Adrenal gland (tissue), 12 donors: Measurements from ENCODE around the gene DENND5B. TPM values are rescaled to one million over a fixed set of nuclear protein-coding genes. Genes with fewer than 3 reads are reported as not detected.
"Not testable (repeated sequence)": the region's sequence is repeated elsewhere in the genome, so short reads cannot be mapped to it uniquely, and the experiment has no call there.

ENCODE experiments used
- DNase-seq, 7 donors: peaks; one replicate each; pipeline ENCODE4 v3.0.0-alpha.2; 2019 to 2020
- H3K27ac ChIP-seq, 5 donors: fragments of 200-600 bp; sonication (generic) in 4 of 5; 1 replicate in 3 of 5; 2 replicates in 2 of 5; pipeline versions ENCODE4 v1.5.1 to v1.8.0; 2016 to 2020; ENCODE audit warnings: mild to moderate bottlenecking in 1 of 5
- H3K27me3 ChIP-seq: fragments of 200-600 bp; 2 replicates; pipeline ENCODE4 v1.8.0; 2021
- H3K36me3 ChIP-seq, 2 donors: fragments of 200-600 bp; replicated peaks in 1 of 2; 1 replicate in 1 of 2; 2 replicates in 1 of 2; pipeline versions ENCODE4 v1.5.1 to v1.8.0; 2018 to 2022
- H3K4me1 ChIP-seq, 2 donors: fragments of 200-600 bp; replicated peaks in 1 of 2; 1 replicate in 1 of 2; 2 replicates in 1 of 2; pipeline versions ENCODE4 v1.5.1 to v1.8.0; 2018 to 2021
- H3K4me3 ChIP-seq, 4 donors: fragments of 200-600 bp; sonication (generic) in 3 of 4; one replicate each; pipeline ENCODE4 v1.5.1; 2016 to 2018
- H3K9me3 ChIP-seq, 3 donors: fragments of 200-600 bp; sonication (generic) in 1 of 3; replicated peaks in 1 of 3; 1 replicate in 2 of 3; 2 replicates in 1 of 3; pipeline versions ENCODE4 v1.5.1 to v1.8.0; 2016 to 2021
- CTCF ChIP-seq, 6 experiments: fragments of 450-650 bp in 4 of 6; fragments of 200-600 bp in 2 of 6; sonication (generic) in 1 of 6; IDR thresholded peaks; 1 replicate in 5 of 6; 2 replicates in 1 of 6; pipeline versions ENCODE4 v1.5.1 to v1.8.0; 2016 to 2021; ENCODE audit warnings: antibody characterized with exemption in 6 of 6, mild to moderate bottlenecking in 2 of 6, moderate library complexity in 1 of 6
- POLR2A ChIP-seq, 2 donors: fragments of 450-650 bp; IDR thresholded peaks; one replicate each; pipeline ENCODE4 v1.6.1; 2017; ENCODE audit warnings: antibody characterized with exemption in 2 of 2, mild to moderate bottlenecking in 2 of 2, moderate library complexity in 1 of 2
- WGBS, 4 donors: extraction: QIAGEN DNeasy Blood & Tissue Kit in 2 of 4; methylation state at CpG; one replicate each; pipeline versions ENCODE4 v1.1.5 to v1.1.7; 2013 to 2017; 5-methylcytosine and 5-hydroxymethylcytosine counted together
- intact Hi-C, 2 donors: fragments of 100-400 bp; cut with DNase I; formaldehyde crosslinking; loops; one replicate each; pipeline versions ENCODE4 v1.14.1 to v1.15.0; 2022 to 2023
- polyA plus RNA-seq, 3 donors: library from polyadenylated mRNA; stranded (reverse); fragments of 200-250 nt in 2 of 3; fragments of 350-450 nt in 1 of 3; fragmentation: Illumina TruSeq in 1 of 3; extraction: RNeasy Lipid Tissue Mini Kit (QIAGEN cat#74804) in 1 of 3; gene quantifications; one replicate each; pipeline ENCODE4 v1.2.3, GENCODE V29; 2013 to 2014
- total RNA-seq, 9 donors: library from RNA; depleted of rRNA in 4 of 9; stranded (reverse); fragments of >200 nt in 4 of 9; fragments of 120-200 nt in 1 of 9; fragmentation: NEBNext Ultra II Directional in 1 of 9; extraction: Animal tissue kit (Norgen Biotek cat#: 25700) in 1 of 9; gene quantifications; one replicate each; pipeline versions ENCODE4 v1.1.0 to v1.2.4, GENCODE V29; 2013 to 2023
- donor health status: healthy with polysubstance abuse.
- donor health status: Bipolar disorder and iron deficiency.
- donor health status: DM: yes; HTN: yes; CAD: no.
- donor health status: DM: no; HTN: no; CAD: no.
- donor health status: DM: no; HTN: no; CAD: no.
- donor health status: DM: yes; HTN: yes; CAD: no.

DENND5B gene
- total and polyA plus RNA-seq, 12 donors: 4.2 to 32.5 (median 23.0) TPM

DNA sequence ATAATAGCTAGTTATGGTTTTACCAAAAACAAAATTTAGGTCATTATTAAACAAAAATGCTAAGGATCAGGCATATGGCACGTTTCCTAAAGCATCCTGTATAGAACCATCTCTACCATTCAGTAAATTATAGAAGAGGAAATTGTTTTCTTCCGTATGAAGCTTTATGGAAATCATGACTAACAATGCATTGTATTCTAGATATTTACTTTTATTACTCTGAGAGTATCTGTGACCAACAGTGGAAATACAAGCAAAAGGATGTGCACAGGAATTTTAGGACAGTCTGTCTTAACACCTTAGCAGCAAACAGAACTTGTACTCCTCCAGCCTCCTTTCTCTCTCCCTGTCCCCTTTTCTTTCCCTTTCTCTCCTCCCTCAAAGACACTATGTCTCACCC, 7.1 kb downstream of the DENND5B start:
- no peak overlapping the region for H3K4me3 ChIP-seq
- no peaks in the 10 kb centered on the region for H3K27me3 ChIP-seq
- no peaks in the 10 kb centered on the region for H3K36me3 ChIP-seq
- DNase-seq: no peak
- intact Hi-C loops: no loop called here
- no peaks in the 10 kb centered on the region for H3K9me3 ChIP-seq
- TF ChIP-seq POLR2A (IDR thresholded peaks at IDR 0.05): no peak
- no peak for TF ChIP-seq CTCF (IDR thresholded peaks at IDR 0.05)
- 86 to 97% (median 89%) methylated on average over 2 of the region's 2 CpGs for WGBS, 4 donors
- peaks cover 0 to 16% of the 10 kb centered on the region in 2 donors for H3K4me1 ChIP-seq
- H3K27ac ChIP-seq: no peak overlapping the region

GRCh38 chr12:31582155-31582554, 8.8 kb downstream of the DENND5B start:
- Histone ChIP-seq H3K36me3 (no peaks in the 10 kb centered on the region), H3K9me3 (no peaks in the 10 kb centered on the region), H3K27ac (no peak overlapping the region), H3K4me1 (peaks cover 0 to 20% of the 10 kb centered on the region in 2 donors), H3K27me3 (no peaks in the 10 kb centered on the region), H3K4me3 (no peak overlapping the region)
- intact Hi-C loops: no loop called here
- 89 to 97% (median 94%) methylated on average over 3 of the region's 3 CpGs for WGBS, 4 donors
- no peak for DNase-seq
- TF ChIP-seq CTCF (IDR thresholded peaks at IDR 0.05) (no peak), POLR2A (IDR thresholded peaks at IDR 0.05) (no peak)

DNA sequence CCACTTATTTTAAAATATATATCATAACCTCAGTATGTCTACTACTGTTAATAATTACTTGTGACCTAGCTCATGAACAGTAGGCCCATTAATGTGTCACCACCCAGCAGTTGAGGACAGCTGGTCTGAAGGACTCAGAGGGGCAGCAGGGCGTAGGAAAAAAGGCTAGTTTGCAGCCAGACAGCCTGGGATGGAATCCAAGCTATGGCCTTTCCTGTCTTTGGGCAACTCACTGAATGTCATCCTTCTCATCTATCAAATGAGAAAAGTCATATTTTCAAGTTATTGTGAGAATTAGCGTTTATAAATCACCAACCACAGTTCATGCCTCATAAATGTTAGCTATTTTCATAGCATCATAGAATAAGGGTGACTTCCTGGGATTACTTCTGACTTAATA, 12.3 kb downstream of the DENND5B start:
- no peaks in the 10 kb centered on the region for H3K27me3 ChIP-seq
- no peak overlapping the region for H3K4me3 ChIP-seq
- 15 to 23% (median 16%) methylated on average over 2 of the region's 2 CpGs for WGBS, 4 donors
- no peaks in the 10 kb centered on the region for H3K36me3 ChIP-seq
- DNase-seq: peak; percentile 39 to 80 (median 72)
- H3K9me3 ChIP-seq: no peaks in the 10 kb centered on the region
- H3K4me1 ChIP-seq: peaks cover 0 to 25% of the 10 kb centered on the region in 2 donors
- TF ChIP-seq CTCF (IDR thresholded peaks at IDR 0.05): no peak
- no peak for TF ChIP-seq POLR2A (IDR thresholded peaks at IDR 0.05)
- intact Hi-C loops: no loop called here
- H3K27ac ChIP-seq: peak overlapping the region in 2 of 5 donors; percentile 1 to 29

DNA sequence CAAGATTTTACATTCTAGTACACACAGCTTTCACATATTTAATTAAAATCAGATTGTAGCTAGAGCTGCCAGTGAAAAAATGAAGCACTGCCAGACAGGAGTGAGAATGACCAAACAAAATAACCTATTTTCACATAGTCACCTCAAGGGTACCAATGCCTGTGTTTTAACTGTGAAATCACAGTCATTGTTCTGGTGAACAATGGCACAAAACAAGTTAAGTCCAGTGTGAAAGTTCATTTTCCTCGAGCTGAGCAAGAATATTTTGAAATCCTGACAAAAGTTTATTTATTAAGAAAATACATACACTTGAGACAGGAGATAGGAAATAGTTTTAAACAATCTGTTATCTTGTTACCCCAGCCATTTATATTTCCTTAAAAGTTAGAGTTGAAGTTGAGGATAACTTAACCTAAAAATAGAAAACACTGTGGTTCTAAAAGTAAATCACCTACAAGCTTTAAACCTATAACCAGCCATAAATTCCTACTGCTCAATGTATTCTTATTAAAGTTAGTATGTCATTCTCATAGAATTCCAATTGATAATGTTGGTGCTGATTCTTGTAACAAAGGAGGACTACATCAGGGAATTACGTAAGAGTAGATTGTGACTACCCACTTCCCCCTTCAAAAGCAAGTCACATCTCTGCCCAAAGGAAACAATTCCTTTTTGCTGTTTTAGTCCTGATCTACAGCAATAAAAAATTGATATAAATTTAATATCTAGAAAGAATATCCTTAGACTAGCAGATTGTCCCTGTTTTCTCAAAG, 15.9 kb downstream of the DENND5B start:
- WGBS, 4 donors: 37 to 50% (median 40%) methylated on average over 2 of the region's 2 CpGs
- peaks cover 8 to 38% of the 10 kb centered on the region in 2 donors for H3K4me1 ChIP-seq
- intact Hi-C loops: no loop called here
- no peak for TF ChIP-seq POLR2A (IDR thresholded peaks at IDR 0.05)
- no peak for TF ChIP-seq CTCF (IDR thresholded peaks at IDR 0.05)
- no peak for DNase-seq
- no peak overlapping the region for H3K4me3 ChIP-seq
- no peaks in the 10 kb centered on the region for H3K36me3 ChIP-seq
- H3K27ac ChIP-seq: no peak overlapping the region
- no peaks in the 10 kb centered on the region for H3K9me3 ChIP-seq
- H3K27me3 ChIP-seq: no peaks in the 10 kb centered on the region

DNA sequence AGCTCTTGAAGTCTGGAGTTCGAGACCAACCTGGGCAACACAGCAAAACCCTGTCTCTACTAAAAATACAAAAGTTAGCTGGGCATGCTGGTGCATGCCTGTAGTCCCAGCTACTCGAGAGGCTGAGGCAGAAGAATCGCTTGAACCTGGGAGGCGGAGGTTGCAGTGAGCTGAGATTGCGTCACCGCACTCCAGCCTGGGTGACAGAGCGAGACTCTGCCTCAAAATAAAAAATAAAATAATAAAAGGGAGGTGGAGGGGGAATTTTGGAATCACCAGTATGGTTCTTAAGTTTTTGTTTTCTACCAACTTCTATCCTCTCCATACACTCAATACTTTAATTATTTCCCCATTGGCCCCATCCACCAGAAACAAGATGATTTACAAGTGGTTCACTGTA, 16.6 kb downstream of the DENND5B start:
- H3K36me3 ChIP-seq, H3K4me3 ChIP-seq, H3K27ac ChIP-seq, DNase-seq, H3K9me3 ChIP-seq, intact Hi-C loops, H3K27me3 ChIP-seq: not testable (repeated sequence)
- 93 to 98% (median 96%) methylated on average over 7 of the region's 7 CpGs for WGBS, 4 donors
- peaks cover 8 to 38% of the 10 kb centered on the region in 2 donors for H3K4me1 ChIP-seq
